Islet precursor cell (in vitro differentiated cells): ENCODE data around the gene CDC25B.

Experiments used
- DNase-seq: peaks from one replicate; pipeline ENCODE4 v3.0.0-alpha.2; 2018

The CDC25B gene

DNA sequence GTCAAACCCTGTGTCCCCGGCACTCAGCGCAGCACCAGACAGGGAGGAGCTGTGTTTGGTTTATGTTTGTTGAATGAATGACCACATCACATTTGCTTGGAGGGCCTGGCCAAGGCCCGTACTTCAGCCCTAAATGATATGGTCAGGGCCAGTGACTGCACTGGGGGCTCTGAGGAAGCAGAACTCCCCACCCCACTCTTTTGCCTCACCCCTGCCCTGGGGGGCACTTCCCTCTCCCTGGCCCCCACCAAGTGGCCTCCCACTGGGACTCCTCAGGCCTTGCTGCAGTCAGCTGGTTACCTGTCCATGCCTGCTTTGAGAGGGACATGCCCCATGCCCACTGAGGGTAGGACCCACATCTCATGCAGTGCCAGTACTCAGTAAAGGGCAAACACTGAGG, 31.5 kb upstream of the CDC25B start:
- no peak for DNase-seq

DNA sequence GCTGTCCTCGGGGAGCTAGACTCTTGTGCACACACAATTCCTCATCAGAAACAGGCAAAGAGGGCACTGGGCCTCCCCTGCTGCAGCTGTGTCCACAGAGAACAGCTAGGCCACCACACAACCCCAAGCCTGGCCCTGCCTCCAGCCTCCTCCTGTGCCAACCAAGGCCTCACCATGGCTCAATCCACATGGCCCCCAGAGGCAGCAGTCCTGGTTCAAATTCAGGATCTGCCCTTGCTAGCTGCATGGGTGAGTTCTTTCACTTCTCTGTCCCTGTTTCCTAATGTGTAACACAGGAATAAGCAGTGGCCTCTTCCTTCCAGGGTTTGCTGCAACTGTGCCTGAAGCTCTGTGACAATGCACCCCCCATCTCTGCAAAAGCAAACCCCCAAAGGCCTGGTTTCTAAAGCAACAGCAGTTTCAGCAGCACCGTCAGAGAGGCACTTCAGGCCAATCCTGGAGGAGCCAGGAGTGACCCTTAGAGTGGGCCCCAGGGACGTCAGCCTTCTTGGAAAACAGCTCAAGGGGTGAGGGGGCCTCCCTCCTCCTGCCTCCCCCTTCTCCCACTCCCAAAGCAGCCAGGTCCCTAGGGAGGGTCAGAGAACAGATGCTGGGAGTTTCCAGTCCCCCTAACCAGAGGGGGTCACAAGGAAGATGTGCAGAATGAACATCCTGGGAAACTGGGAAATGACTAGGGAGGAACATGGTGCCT, 30.8 kb upstream of the CDC25B start:
- no peak for DNase-seq

DNA sequence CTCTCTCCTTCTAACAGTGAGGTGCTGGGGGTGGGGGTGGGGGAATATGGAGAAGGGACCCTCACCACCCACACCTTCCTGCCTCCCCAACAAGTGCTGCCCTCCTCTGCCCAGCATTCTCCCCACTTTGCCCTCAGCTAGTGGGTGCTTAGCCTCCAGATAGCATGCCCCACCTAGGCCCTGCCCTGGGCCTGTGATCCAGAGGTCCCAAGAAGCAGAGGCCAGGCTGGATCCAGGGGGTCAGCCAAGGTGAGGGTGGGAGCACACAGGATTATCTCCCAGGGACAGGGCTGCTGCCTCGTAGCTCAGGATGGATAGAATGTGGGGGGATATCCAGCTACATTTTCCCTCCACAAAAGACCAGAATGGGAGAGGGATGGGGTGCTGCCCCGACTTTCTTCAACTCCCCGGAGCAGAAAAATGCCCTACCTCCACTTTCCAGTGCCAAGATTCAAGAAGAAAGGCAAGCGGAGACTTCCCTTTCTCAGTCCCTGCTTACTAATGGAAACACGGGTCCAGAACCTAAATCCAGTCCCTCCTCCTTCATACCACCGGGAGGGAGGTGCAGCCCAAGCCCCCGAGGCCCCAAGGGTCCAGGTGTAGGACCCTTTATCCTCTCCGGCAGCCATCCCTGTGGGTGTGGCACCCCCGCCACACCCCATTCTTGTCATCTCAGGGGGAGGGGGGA, 29.5 kb upstream of the CDC25B start:
- DNase-seq = no peak

DNA sequence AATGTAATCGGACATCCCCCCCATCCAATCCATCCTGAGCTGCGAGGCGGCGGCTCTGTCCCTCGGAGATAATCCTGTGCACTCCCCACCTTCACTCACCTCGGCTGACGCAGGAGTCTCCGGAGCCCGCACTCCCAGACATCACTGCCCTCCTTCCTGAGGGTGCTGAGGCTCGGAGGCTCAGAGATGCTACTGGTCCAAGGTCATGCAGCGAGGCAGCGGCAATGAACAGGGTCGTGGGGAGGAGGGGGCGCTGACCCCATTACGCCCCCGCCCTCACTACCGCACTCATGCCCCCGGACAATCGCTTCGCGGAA, 29.0 kb upstream of the CDC25B start:
- DNase-seq = no peak

DNA sequence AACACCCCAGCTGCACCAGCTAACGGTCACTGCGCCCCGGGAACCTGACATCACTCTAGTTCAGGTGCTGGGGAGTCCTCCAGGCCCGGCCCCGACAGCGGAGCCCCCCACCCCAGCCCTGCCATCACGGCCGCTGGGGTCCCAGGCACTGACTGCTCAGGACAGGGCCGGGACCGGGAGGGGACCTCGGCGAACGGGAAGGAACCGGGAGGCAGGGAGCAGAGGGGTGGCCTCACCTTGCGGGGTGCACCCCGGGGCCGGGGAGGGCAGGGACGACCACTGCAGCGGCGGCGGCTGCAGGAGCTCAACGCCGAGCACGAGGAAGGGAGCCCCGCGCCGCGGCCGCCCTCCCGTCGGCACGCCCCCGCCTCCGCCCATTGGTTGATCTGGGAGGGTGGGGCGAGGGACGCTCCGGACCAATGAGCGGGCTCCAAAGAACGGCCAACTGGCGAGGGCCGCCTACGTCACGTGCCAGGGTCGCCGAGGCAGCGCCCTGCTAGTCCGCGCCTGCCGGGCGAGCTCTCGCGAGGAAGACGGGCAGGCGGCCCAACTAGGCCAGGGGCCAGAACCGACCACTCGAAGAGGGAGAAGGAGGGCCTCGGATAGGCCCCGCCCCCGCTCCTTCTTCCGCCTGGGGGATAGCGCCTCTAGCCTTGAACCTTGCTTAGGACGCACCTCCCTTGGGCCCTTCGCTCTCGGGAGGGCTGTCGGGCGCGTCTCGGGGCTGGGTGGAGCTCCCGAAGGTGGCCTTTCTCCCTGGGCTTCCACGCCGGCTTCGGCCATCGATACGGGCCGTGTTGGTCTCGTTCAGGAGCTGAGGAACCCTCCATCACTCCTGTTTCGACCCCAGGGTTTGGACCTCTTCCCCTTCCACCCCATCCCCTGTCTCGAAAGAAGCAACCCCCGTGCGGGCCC, 28.4 kb upstream of the CDC25B start, which contains the start of gene ADISSP:
Gene ADISSP, minus strand, starts transcription at position 327 of the 915 bp plus-strand sequence. CDS start 7,653 bp downstream, outside the sequence.
- DNase-seq = peak; percentile 99

DNA sequence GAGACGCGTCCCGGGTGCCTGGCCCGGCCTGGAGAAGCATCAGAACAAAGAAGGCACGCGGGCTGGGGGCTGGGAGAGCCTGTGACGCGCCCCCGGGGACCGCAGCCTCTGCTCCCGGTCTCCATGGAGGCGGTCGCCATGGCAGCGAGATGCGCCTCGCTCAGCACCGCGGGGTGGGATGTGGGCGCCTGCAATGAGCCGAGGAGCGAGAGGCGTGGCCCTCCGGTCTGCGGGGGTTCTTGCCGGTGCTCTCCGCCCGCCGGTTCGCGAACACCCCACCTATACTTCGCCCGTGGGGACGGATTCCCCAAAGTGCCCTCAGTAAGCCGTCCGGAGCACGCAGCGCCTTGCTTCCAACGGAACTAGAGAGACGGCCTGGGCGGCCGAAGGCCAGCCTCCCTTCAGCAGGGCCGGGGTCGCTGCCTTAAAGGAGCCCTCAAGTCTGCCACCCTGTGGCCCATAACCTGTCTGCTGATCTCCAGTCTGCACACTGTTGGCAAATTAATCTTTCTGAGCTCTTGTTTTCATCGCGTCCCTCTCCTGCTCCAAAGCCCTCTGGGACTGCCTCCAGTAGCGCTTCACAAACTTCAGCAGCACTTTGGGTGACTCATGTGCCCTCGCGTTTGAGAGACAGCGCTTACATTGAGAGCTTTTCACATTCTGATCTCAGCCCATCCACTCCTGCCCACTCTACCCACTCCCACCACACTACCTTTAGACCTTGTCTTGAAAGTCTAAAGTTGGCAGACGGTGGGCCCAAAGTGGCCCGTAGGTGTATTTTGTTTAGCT, 27.6 kb upstream of the CDC25B start:
- DNase-seq = peak; percentile 89

DNA sequence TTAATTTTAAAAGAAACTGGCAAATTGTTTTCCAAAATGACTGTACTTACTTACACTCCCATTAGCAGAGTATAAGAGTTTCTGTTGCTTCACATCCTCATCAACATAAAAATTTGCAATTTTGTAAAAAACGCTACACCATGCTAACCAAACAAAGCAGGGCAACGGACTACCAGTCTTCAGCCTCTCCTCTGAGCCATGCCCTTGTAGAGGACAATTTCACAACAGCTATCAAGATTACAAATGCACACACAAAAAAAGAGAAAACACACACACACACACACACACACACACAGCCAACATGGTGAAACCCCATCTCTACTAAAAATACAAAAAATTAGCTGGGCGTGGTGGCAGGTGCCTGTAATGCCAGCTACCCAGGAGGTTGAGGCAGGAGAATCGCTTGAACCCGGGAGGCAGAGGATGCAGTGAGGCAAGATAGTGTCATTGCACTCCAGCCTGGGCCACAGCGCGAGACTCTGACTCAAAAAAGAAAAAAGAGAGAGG, 24.5 kb upstream of the CDC25B start:
- no peak for DNase-seq

DNA sequence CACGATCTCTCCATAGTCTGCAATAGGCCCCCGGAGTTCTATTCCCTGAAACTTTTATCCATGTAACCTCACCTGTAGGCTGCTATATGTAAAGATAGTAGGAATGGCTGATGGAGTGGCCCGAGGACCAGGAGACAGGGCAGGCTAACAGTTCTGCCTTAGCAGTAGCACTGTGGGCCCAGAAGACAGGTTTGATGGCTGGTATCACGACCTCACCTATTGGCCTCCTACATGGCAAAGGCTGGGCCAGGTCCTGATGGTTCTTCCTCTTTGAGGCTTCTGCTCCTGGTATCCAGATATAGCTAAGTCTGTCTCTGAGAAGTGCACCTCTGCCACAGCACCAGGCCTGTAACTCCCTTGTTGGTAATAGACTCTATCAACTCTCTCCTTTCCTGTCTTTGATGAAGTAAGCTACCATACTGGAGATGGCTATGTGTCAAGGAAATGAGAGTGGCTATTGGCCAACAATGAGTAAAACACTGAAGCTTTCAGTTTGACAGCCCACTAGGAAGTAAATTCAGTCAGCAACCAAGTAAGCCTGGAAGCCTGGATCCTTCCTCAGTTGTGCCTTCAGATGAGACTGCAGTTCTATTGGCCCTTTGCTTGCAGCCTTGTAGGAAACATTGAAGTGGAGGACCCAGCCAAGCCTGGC, 20.5 kb upstream of the CDC25B start:
- DNase-seq = no peak

DNA sequence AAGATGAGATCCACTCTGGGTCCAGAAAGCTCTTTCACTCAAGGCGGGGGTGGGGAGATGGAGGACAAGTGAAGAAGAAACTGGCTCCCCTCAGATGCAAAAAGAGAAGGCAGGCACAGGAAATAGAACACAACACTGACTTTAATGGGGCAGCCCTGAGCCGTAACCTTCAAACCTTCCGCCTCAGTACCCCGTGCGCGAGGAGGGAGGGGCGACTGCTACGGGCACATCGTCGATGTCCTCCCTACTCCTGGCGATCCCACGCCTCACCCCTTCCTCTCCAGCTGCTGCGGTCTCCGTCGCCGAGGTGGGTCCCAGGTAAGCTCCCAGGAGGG, 18.8 kb upstream of the CDC25B start:
- no peak for DNase-seq

DNA sequence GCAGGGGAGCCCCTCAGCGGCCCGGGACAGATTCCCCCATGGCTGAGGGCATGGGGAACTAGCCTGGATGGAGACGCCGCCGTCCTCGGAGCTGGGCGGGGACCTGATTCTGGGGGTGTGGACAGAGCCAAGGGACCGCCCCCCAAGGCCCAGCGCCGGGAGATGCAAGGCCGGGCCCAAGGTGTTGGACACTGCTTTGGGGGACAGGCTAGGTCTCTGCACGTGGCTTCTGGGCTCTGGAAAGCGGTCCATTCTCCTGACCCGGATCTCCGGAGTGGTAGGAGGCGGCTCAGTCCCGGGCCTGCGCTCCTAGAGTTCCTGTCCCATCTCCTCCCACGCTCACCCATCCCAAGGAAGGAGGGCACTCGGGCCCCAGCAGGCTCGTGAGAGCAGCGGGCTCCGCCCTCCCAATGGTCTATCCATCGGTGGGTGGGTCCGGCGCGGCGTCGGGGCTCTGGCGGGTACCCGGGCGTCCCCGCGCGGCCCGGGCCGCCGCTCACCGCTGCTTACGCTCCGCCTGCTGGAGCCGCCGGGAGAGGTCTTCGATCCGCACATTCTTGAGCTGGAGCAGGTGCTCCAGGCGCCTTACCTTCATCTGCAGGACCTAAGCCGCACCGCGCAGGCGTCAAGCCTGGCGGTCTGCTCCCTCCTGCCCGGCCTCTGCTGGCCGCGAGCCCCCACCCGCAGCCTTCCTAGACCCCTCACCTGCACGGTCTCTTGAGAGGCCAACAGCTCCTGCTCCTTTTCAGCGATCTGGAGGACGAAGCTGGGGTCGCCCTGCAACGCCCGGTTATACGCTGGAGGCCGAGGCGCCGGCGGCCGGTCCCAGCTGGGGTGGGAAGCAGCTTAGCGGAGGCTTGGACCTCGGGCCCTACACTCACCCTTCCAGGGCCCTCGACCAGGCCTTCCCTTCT, 18.1 kb upstream of the CDC25B start:
- peak; percentile 82 for DNase-seq

DNA sequence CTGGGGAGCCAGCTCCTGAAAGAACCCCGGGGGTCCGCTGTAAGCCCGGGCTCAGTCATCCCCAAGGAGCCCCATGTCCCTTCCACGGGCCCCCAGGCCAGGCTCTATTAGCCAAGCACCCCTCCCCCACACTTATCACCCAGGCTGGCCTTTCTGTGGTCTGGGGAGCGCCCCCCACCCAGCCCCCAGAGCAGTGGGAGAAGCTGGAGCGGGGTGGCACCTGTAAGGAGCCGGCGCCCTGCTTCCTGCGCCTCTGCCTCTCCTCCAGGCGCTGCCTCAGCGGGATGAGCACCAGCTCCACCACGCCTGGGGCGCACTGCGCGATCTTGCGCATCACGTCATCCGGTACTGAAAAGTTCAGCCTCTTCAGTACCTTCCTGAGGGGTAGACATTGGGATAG, 17.1 kb upstream of the CDC25B start:
- DNase-seq = no peak

DNA sequence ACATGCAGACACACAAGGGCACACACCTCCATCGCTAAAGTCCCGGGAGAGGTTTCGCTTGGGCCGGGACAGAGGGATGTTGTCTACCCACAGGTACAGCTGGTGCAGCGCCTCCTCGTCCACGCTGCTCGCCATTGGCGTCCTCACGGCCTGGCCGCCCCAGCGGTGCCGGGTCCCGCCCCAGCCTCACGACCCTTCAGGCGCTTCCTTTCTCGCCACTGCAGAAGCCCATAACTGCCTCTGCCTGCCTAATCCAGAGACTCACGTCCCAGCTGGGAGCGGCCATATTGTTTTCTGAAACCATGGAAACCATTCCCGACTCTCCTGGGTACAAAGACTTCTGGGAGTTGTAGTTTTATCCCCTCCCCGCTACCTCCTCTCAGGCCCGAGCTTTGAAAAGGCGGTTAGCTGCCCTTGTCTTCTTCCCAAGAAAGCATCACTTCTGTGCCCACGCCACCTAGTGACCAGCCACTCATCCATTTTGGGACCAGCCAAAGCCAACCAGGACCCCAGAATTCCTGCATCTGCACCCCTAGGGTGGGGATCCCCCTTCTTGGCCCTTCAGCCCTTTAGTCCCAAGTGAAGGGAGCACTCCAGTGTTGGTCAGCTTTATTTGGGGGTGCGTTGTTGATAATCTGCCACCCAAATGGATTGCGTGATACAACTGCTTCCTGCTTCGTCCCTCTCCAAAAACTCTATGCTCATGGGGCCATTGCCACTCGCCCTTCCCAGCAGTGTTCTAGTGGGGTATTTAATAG, 14.8 kb upstream of the CDC25B start, which contains the start of gene SPEF1:
Gene SPEF1, minus strand, starts transcription at position 296 of the 758 bp plus-strand sequence. Its CDS starts 161 bp downstream, at position 135.
- DNase-seq = peak; percentile 97

DNA sequence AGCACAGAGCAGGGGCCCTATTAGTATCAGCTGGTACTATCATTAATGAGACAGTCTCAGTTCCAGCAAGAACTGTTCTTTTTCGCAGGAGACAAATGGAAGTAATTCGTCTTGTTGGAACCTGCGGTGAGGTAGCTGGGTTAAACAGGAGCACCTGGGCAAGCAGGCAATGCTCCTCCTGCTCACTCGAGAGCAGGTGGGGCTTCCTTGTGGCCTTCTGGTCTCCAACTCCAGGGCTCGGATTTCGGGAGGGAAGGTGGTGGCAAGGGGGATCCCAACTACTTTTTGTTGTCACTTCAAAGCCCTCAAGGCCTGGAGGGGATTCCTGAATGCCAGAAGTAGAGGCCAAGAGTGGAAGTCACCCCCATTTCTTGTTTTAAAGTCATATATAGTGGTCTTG, 13.5 kb upstream of the CDC25B start:
- no peak for DNase-seq

DNA sequence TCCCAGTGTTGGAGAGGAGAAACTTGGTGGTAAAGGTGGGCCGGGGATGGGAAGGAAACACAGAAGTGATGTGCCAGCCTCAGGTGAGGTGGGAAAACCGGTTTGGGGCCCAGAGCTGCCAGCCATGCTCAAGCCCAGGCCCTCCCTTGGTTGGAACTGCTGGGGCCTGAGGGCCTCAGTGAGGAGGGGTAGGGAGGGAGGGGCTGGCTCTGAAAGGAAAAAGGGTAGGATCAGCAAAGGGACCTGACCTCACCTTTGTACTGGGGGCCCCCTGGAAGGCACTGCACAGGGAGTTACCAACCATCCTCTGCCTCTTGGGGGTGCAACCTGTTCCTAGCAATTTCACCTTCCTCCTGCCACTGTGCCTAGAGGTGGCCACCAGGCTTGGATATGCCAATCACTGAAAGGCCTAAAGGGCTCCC, 13.0 kb upstream of the CDC25B start:
- no peak for DNase-seq

DNA sequence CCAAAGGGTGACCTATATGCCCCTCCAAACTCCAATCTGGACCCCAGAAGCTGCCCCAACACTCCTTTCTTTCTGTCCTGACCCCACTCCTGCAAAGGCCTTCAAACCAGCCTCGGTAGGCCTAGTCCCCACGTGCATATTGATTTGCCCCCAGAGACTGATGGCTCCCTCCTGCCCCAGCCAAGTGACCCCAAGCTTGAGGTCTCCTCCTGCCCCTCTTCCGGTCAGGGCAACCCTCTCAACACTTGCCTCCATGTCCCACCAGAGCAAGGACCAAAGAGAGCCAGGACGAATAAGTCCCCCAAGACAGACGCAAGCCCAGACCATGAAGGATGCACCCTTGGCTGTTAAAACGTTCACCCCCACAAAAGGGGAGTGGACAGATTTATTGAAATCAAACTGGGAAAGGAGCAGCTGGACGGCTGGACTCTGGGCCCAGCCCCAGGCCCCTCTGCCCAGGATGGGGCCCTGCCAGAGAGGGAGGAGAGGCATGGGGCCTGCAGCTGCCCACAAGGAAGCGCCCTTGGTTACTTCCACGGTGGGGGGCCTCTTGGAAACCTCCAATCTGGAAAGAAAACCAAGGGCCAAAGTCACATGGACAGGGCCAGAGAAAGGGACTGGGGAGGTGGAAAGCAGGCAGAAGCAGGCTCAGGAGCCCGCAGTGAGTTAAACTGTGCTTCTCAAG, 12.5 kb upstream of the CDC25B start:
- DNase-seq = no peak

DNA sequence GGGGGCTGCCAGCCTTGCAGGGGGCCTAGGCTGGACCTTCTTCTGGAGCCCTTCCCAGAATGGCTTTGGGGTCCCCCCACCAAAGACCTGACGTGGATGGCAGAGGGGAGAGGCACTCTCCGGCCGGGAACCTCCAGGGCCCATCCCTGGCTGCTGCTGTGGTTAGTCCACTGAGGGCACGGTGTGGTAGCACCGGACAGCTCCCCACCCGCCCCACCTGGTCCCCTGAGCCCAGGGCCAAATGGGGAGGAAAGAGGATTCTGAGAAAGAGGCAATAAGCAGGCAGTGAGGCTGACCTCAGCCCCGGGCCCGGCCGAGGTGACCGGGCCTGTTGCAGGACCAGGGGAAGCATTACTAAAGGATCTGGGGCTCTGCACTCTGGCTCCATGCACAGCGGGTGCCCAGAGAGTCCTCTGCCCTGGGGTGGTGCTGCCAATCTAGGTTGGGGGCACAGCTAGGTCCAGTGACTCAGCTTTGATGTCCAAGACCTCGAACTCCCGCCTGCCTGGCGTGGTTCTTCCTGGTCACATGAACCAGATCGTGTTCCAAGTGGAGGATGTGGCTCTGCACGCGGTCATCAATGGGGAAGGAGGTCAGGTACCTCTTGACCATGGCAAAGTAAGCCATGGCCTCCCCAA, 11.8 kb upstream of the CDC25B start:
- DNase-seq = no peak

DNA sequence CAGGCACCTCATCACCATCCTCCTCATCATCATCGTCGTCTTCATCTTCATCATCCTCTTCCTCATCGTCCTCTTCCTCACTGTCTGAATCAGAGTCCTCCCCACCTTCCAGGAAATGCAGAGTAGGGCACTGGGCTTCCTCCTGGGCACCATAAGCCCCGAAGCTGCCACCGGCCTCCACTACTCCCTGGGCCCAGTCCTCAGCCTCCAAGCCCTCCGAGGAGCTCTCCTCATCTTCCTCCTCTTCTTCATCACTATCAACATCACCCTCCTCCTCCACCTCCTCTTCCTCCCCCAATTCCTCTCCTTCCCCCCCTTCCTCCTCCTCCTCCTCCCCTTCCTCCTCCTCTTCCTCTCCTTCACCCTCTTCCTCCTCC, 11.3 kb upstream of the CDC25B start:
- DNase-seq = no peak

DNA sequence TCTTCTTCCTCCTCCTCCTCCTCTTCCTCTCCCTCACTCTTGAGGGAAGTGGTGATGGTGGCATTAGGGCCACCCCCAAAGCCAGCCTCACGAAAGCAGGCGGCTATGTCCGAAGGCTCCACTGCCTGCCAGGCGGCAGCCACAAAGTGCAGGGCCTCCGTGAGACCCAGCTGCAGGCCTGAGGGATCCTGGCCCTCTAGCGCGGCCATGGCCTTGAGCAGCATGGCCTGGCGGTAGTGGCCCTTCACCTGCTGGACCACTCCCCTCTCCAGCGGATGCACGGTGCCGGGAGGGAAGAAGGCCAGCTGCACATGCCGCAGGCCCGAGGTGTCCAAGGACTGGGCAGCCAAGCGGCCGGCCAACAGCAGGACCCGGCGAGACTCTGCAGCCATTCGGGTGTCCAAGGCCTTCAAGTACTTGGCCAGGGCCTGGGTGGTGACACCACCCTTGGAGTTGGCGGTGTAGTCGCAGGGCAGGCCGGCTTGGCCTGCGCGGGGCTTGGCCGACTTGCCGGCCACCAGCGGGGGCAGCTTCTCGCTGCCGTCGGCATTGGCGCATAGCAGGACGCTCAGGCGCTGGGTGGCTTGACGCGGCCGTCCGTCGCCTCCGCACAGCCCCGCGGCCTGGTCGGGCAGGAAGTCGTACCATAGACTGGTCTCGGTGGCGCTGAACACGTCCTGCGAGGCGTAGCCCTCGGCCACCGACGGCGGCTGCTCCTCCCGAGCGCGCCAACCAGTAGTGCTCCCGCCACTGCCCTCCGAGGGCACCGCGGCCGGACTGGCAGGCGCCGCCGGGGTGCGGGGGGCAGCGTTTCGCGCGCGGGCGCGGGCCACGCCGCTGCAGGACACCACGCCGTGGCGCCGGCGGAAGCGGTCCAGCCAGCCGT, 10.6 kb upstream of the CDC25B start:
- DNase-seq = no peak
